GM23248 (cell line): Measurements from ENCODE around the gene MDM1. TPM values are rescaled to one million over a fixed set of nuclear protein-coding genes. Genes with fewer than 3 reads are reported as not detected.

Experiments used
- DNase-seq: peaks from one replicate; pipeline ENCODE4 v3.0.0-alpha.2; 2015
- H2AFZ ChIP-seq: fragments of 200-600 bp; sonication (generic); 2 replicates; pipeline ENCODE4 v1.6.1; 2016; ENCODE audit warnings: antibody characterized with exemption
- H3F3A ChIP-seq: fragments of 200-600 bp; sonication (generic); 2 replicates; pipeline ENCODE4 v1.6.1; 2016; ENCODE audit warnings: mild to moderate bottlenecking, antibody characterized with exemption, mixed run types; ENCODE audit not compliant: insufficient read depth
- H3K27ac ChIP-seq: fragments of 200-600 bp; sonication (generic); 2 replicates; pipeline ENCODE4 v1.5.1; 2016; ENCODE audit warnings: mild to moderate bottlenecking
- H3K27me3 ChIP-seq: fragments of 200-600 bp; sonication (generic); replicated peaks from 2 replicates; pipeline ENCODE4 v1.6.1; 2016; ENCODE audit warnings: mild to moderate bottlenecking; ENCODE audit not compliant: insufficient read depth
- H3K36me3 ChIP-seq: fragments of 200-600 bp; sonication (generic); 2 replicates; pipeline ENCODE4 v1.6.1; 2016; ENCODE audit warnings: low read depth, mild to moderate bottlenecking
- H3K4me1 ChIP-seq: fragments of 200-600 bp; sonication (generic); 2 replicates; pipeline ENCODE4 v1.6.1; 2016; ENCODE audit warnings: mild to moderate bottlenecking; ENCODE audit not compliant: insufficient read depth
- H3K4me2 ChIP-seq: fragments of 200-600 bp; sonication (generic); one replicate; pipeline ENCODE4 v1.6.1; 2016; ENCODE audit warnings: mild to moderate bottlenecking; ENCODE audit not compliant: unreplicated experiment
- H3K4me3 ChIP-seq: fragments of 200-600 bp; sonication (generic); 2 replicates; pipeline ENCODE4 v1.5.1; 2016; ENCODE audit warnings: mild to moderate bottlenecking
- H3K79me2 ChIP-seq: fragments of 200-600 bp; sonication (generic); 2 replicates; pipeline ENCODE4 v1.6.1; 2016; ENCODE audit warnings: mild to moderate bottlenecking; ENCODE audit not compliant: insufficient read depth
- H3K9ac ChIP-seq: fragments of 200-600 bp; sonication (generic); 2 replicates; pipeline ENCODE4 v1.6.1; 2016; ENCODE audit warnings: mild to moderate bottlenecking
- H3K9me2 ChIP-seq: fragments of 200-600 bp; sonication (generic); 2 replicates; pipeline ENCODE4 v1.6.1; 2016; ENCODE audit warnings: mixed run types, mild to moderate bottlenecking, moderate library complexity; ENCODE audit not compliant: insufficient read depth
- H3K9me3 ChIP-seq: fragments of 200-600 bp; sonication (generic); one replicate; pipeline ENCODE4 v1.6.1; 2017; ENCODE audit warnings: low read depth
- H4K20me1 ChIP-seq: fragments of 200-600 bp; sonication (generic); 2 replicates; pipeline ENCODE4 v1.6.0; 2016; ENCODE audit not compliant: insufficient read depth
- EZH2 ChIP-seq: fragments of 200-600 bp; sonication (generic); IDR thresholded peaks from 2 replicates; pipeline ENCODE4 v1.6.1; 2018; ENCODE audit warnings: antibody characterized with exemption, mild to moderate bottlenecking; ENCODE audit not compliant: insufficient read depth, poor library complexity, severe bottlenecking
- EZH2phosphoT487 ChIP-seq: fragments of 200-600 bp; sonication (generic); IDR thresholded peaks from 2 replicates; pipeline ENCODE4 v1.6.1; 2018; ENCODE audit warnings: antibody characterized with exemption, moderate library complexity, mild to moderate bottlenecking, low read depth; ENCODE audit not compliant: insufficient read depth
- WGBS, 2 experiments: methylation state at CpG; one replicate each; pipeline ENCODE4 v1.1.6; 2015 to 2017; ENCODE audit warnings: low lambda C conversion rate in 2 of 2, low coverage in 1 of 2; ENCODE audit errors: missing lambda C conversion rate in 2 of 2; 5-methylcytosine and 5-hydroxymethylcytosine counted together
- in situ Hi-C: fragments of 300-500 bp; cut with MboI; formaldehyde crosslinking; loops from 2 replicates; pipeline ENCODE4 v1.15.0; 2020
- polyA plus RNA-seq: library from polyadenylated mRNA; unstranded; fragments of >200 nt; fragmentation: Nextera tagmentation; extraction: Ambion mirVana; gene quantifications from 2 replicates; pipeline ENCODE4 v1.2.1, GENCODE V29; 2016
- total RNA-seq: library from RNA; depleted of rRNA; stranded (reverse); fragments of >200 nt; shearing (Covaris generic); gene quantifications from 2 replicates; pipeline ENCODE4 v1.2.3, GENCODE V29; 2014

The MDM1 gene
- total and polyA plus RNA-seq, 2 experiments from 2014 or later = 7.3 to 9.9 TPM

GRCh38 chr12:68364893-68365725 lies 32.9 kb upstream of the MDM1 start:
- Histone ChIP-seq H3K4me2 (peak overlapping the region; percentile 61), H3K9me3 (no peaks in the 10 kb centered on the region), H3K27ac (peak overlapping the region; percentile 87), H2AFZ (peak overlapping the region; percentile 85), H3K4me3 (peak overlapping the region; percentile 47), H3K9ac (peak overlapping the region; percentile 75), H3F3A (peaks cover 15% of the 10 kb centered on the region), H4K20me1 (no peaks in the 10 kb centered on the region), H3K27me3 (no peaks in the 10 kb centered on the region), H3K9me2 (no peaks in the 10 kb centered on the region), H3K79me2 (no peaks in the 10 kb centered on the region), H3K4me1 (peaks cover 28% of the 10 kb centered on the region), H3K36me3 (no peaks in the 10 kb centered on the region)
- DNase-seq = peak; percentile 99
- 33 to 34% methylated on average over 26 of the region's 26 CpGs for WGBS, 2 experiments
- in situ Hi-C loops = no loop called here
- TF ChIP-seq EZH2 (no peak), EZH2phosphoT487 (no peak)

- Histone ChIP-seq H3K9ac (peak overlapping the region; percentile 75; the same call in 1 of the 2 replicates), H3K27ac (peak overlapping the region; percentile 87), H3F3A (peaks cover 15% of the 10 kb centered on the region), H3K4me1 (peaks cover 35% of the 10 kb centered on the region), H2AFZ (peak overlapping the region; percentile 85), H3K79me2 (no peaks in the 10 kb centered on the region), H3K4me2 (no peak overlapping the region), H3K9me3 (no peaks in the 10 kb centered on the region), H3K9me2 (no peaks in the 10 kb centered on the region), H3K4me3 (no peak overlapping the region), H3K36me3 (no peaks in the 10 kb centered on the region), H4K20me1 (no peaks in the 10 kb centered on the region), H3K27me3 (no peaks in the 10 kb centered on the region)
- WGBS, 2 experiments = 81 to 93% methylated on average over 3 of the region's 3 CpGs
- DNase-seq = no peak
- TF ChIP-seq EZH2 (no peak), EZH2phosphoT487 (no peak)
- in situ Hi-C loops = no loop called here
Observed at GRCh38 chr12:68364328-68364727, 32.2 kb upstream of the MDM1 start.

- Histone ChIP-seq H4K20me1 (no peaks in the 10 kb centered on the region), H3K9me3 (no peaks in the 10 kb centered on the region), H3K9me2 (no peaks in the 10 kb centered on the region), H3K27ac (no peak overlapping the region), H3K9ac (no peak overlapping the region), H3K4me1 (peaks cover 24% of the 10 kb centered on the region), H3F3A (peaks cover 15% of the 10 kb centered on the region), H3K79me2 (no peaks in the 10 kb centered on the region), H3K4me3 (no peak overlapping the region), H3K27me3 (no peaks in the 10 kb centered on the region), H2AFZ (no peak overlapping the region), H3K36me3 (no peaks in the 10 kb centered on the region), H3K4me2 (no peak overlapping the region)
- TF ChIP-seq EZH2 = no peak
- TF ChIP-seq EZH2phosphoT487 = no peak
- DNase-seq = no peak
- in situ Hi-C loops = no loop called here
Observed at GRCh38 chr12:68361953-68362352, 29.8 kb upstream of the MDM1 start.

DNA sequence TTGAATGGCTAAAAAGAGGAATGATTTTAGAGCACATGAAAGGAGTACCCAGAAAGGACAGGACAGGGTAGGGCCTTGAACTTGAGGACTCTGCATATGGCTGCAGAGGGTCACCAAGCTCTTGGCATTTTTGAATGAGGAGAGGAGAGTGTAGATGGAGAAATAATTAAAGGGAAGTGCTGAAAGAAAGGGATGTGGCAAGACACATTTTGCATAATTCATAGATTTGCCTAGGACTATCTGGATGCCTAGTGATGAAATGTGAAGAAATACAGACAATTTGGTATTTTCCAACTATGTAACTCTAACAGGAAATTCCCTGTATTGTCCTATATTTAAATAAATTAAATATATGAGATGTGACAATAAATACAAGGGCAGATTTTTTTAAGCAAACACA lies 27.5 kb upstream of the MDM1 start:
- H3K36me3 ChIP-seq = no peaks in the 10 kb centered on the region
- DNase-seq = peak; percentile 34
- peaks cover 13% of the 10 kb centered on the region for H3K4me1 ChIP-seq
- TF ChIP-seq EZH2 (no peak), EZH2phosphoT487 (no peak)
- peak overlapping the region; percentile 24; the same call in 1 of the 2 replicates for H3K27ac ChIP-seq
- no peak overlapping the region for H3K4me2 ChIP-seq
- no peaks in the 10 kb centered on the region for H4K20me1 ChIP-seq
- no peaks in the 10 kb centered on the region for H3K27me3 ChIP-seq
- H3K4me3 ChIP-seq = no peak overlapping the region
- in situ Hi-C loops = no loop called here
- H3F3A ChIP-seq = peaks cover 8% of the 10 kb centered on the region
- no peaks in the 10 kb centered on the region for H3K79me2 ChIP-seq
- H2AFZ ChIP-seq = no peak overlapping the region
- no peaks in the 10 kb centered on the region for H3K9me2 ChIP-seq
- H3K9ac ChIP-seq = no peak overlapping the region
- no peaks in the 10 kb centered on the region for H3K9me3 ChIP-seq
